Gastrocnemius medialis (tissue), 4 donors: Measurements from ENCODE around the gene GPR89A.

Experiments used
- POLR2A ChIP-seq, 2 donors: fragments of 450-650 bp; IDR thresholded peaks; one replicate each; pipeline ENCODE4 v1.6.1; 2017; ENCODE audit warnings: antibody characterized with exemption in 2 of 2, mild to moderate bottlenecking in 2 of 2, moderate library complexity in 2 of 2
- TF ChIP-seq, protein P1 (sequence below), 5 experiments: fragments of 450-650 bp in 3 of 5; fragments of 200-600 bp in 2 of 5; sonication (generic) in 2 of 5; IDR thresholded peaks in 4 of 5; conservative IDR thresholded peaks in 1 of 5; 1 replicate in 4 of 5; 2 replicates in 1 of 5; pipeline ENCODE4 v1.5.1; 2016 to 2019; ENCODE audit warnings: antibody characterized with exemption in 5 of 5, mild to moderate bottlenecking in 3 of 5, moderate library complexity in 3 of 5

- TF ChIP-seq, protein P1, sequence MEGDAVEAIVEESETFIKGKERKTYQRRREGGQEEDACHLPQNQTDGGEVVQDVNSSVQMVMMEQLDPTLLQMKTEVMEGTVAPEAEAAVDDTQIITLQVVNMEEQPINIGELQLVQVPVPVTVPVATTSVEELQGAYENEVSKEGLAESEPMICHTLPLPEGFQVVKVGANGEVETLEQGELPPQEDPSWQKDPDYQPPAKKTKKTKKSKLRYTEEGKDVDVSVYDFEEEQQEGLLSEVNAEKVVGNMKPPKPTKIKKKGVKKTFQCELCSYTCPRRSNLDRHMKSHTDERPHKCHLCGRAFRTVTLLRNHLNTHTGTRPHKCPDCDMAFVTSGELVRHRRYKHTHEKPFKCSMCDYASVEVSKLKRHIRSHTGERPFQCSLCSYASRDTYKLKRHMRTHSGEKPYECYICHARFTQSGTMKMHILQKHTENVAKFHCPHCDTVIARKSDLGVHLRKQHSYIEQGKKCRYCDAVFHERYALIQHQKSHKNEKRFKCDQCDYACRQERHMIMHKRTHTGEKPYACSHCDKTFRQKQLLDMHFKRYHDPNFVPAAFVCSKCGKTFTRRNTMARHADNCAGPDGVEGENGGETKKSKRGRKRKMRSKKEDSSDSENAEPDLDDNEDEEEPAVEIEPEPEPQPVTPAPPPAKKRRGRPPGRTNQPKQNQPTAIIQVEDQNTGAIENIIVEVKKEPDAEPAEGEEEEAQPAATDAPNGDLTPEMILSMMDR (IDR thresholded peaks at IDR 0.05 in 4 of 5, conservative IDR thresholded peaks at IDR 0.05 in 1 of 5), result no peak
- no peak for TF ChIP-seq POLR2A (IDR thresholded peaks at IDR 0.05)
Measured at GRCh38 chr1:145688924-145689323, 81.1 kb downstream of the GPR89A start.
